Cardiac septum (tissue), 1 donor: ENCODE results near the gene NRG3. TPM values are rescaled to one million over a fixed set of nuclear protein-coding genes. Genes with fewer than 3 reads are reported as not detected.

Experiments
- DNase-seq: peaks from one replicate; pipeline ENCODE4 v3.0.0-alpha.2; 2020; ENCODE audit warnings: low spot score
- intact Hi-C: fragments of 100-400 bp; cut with DNase I; formaldehyde crosslinking; loops from one replicate; pipeline ENCODE4 v1.14.0; 2022
- total RNA-seq: library from RNA; stranded (reverse); fragmentation: NEBNext Ultra II Directional; extraction: Animal tissue kit (Norgen Biotek cat#: 25700); gene quantifications from one replicate; pipeline ENCODE4 v1.2.1, GENCODE V29; 2021
- donor health status: DM: no; HTN: no; CAD: no.

The NRG3 gene
- total RNA-seq, 1 donor from 2014 or later = 0.57 TPM

- intact Hi-C loops = no loop called here
- no peak for DNase-seq
Observed at GRCh38 chr10:81943583-81943982, 68.6 kb downstream of the NRG3 start.

GRCh38 chr10:81944609-81945008 is 69.6 kb downstream of the NRG3 start:
- intact Hi-C loops = no loop called here
- DNase-seq = no peak

- DNase-seq = no peak
Observed at GRCh38 chr10:81949283-81949682, 74.3 kb downstream of the NRG3 start.

GRCh38 chr10:81950358-81950757 is 75.4 kb downstream of the NRG3 start:
- no peak for DNase-seq

More at GRCh38 chr10:81949283-81949682, 74.3 kb downstream of the NRG3 start:
- intact Hi-C loops = no loop called here

GRCh38 chr10:81953420-81953819 is 78.4 kb downstream of the NRG3 start:
- intact Hi-C loops = no loop called here

More at GRCh38 chr10:81950358-81950757, 75.4 kb downstream of the NRG3 start:
- intact Hi-C loops = no loop called here

GRCh38 chr10:81957976-81958375 is 83.0 kb downstream of the NRG3 start:
- no peak for DNase-seq
- intact Hi-C loops = no loop called here

More at GRCh38 chr10:81953420-81953819, 78.4 kb downstream of the NRG3 start:
- DNase-seq = no peak

GRCh38 chr10:81959016-81959415 is 84.0 kb downstream of the NRG3 start:
- intact Hi-C loops = no loop called here
- no peak for DNase-seq

- DNase-seq = no peak
- intact Hi-C loops = no loop called here
Observed at GRCh38 chr10:81961451-81962184, 86.6 kb downstream of the NRG3 start.

GRCh38 chr10:81963606-81964005 is 88.6 kb downstream of the NRG3 start:
- DNase-seq = no peak
- intact Hi-C loops = no loop called here

- intact Hi-C loops = no loop called here
- DNase-seq = no peak
Observed at GRCh38 chr10:81967716-81968115, 92.7 kb downstream of the NRG3 start.

- intact Hi-C loops = no loop called here
- no peak for DNase-seq
Observed at GRCh38 chr10:81969136-81969535, 94.1 kb downstream of the NRG3 start.

- DNase-seq = no peak
- intact Hi-C loops = no loop called here
Observed at GRCh38 chr10:81978238-81978637, 103.2 kb downstream of the NRG3 start.

- DNase-seq = no peak
- intact Hi-C loops = no loop called here
Observed at GRCh38 chr10:81981724-81982123, 106.7 kb downstream of the NRG3 start.

- no peak for DNase-seq
- intact Hi-C loops = no loop called here
Observed at GRCh38 chr10:81984428-81984827, 109.4 kb downstream of the NRG3 start.

GRCh38 chr10:81995254-81995653 is 120.3 kb downstream of the NRG3 start:
- intact Hi-C loops = no loop called here
- DNase-seq = no peak

- intact Hi-C loops = no loop called here
Observed at GRCh38 chr10:81996927-81997326, 121.9 kb downstream of the NRG3 start.

GRCh38 chr10:82020999-82021398 is 146.0 kb downstream of the NRG3 start:
- no peak for DNase-seq
- intact Hi-C loops = no loop called here

More at GRCh38 chr10:81996927-81997326, 121.9 kb downstream of the NRG3 start:
- DNase-seq = no peak

- DNase-seq = no peak
- intact Hi-C loops = no loop called here
Observed at GRCh38 chr10:82027711-82028110, 152.7 kb downstream of the NRG3 start.

GRCh38 chr10:82037076-82037475 is 162.1 kb downstream of the NRG3 start:
- intact Hi-C loops = no loop called here
- DNase-seq = no peak

- DNase-seq = no peak
- intact Hi-C loops = no loop called here
Observed at GRCh38 chr10:82038587-82038986, 163.6 kb downstream of the NRG3 start.

- DNase-seq = no peak
- intact Hi-C loops = no loop called here
Observed at GRCh38 chr10:82040336-82040735, 165.3 kb downstream of the NRG3 start.

- DNase-seq = no peak
- intact Hi-C loops = no loop called here
Observed at GRCh38 chr10:82041018-82041417, 166.0 kb downstream of the NRG3 start.
